ENCODE measurements around the gene KLHL36. TPM values are rescaled to one million over a fixed set of nuclear protein-coding genes. Genes with fewer than 3 reads are reported as not detected.

Gene KLHL36
- total and polyA plus RNA-seq, 9 of the 15 experiments (the other 6 are each of a cell fraction or from before 2014, with no cell fraction given), result 2.1 to 51.2 (median 18.5) TPM

DNA sequence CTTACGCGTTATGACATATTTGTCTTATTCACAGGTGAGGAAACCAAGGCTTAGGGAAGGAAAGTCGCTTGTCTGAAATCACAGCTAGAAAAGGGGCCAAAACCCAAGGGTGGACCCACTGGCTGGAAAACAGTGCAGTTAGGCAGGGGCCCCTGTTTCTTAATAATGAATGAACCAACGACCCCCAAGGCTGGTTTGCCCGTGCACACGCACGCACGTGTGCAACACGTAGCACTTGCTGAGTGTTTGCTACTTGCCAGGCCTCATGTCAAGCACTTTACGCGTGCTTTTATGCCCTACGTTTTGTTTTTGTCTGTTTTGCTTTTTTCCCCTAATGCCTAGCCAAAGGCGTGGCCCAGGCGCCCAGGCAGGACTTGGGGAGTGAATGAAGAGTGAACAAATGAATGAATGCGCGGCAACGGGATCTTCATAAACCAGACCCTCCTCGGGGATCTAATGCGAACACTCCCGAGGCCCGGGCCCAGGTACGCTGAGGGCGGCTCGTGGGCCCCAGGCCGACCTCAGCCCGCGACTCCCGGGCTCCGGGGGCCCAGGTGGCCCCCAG, 50.9 kb downstream of the KLHL36 start (continued):
- TF ChIP-seq MEIS2 (IDR thresholded peaks at IDR 0.05; ENCODE audit: partially characterized antibody), result no peak
- peak in 1 of 2 experiments; percentile 15; a peak in 1 of 4 replicates for TF ChIP-seq SIN3A (IDR thresholded peaks at IDR 0.05; ENCODE audit: borderline replicate concordance in 2 of 2, control insufficient read depth in 1 of 2, low read depth in 2 of 2, low read length in 2 of 2)
- TF ChIP-seq GATAD2A (IDR thresholded peaks at IDR 0.05), result 0 out of 2 replicates have a peak, but pooled peaks have one; percentile 49
- TF ChIP-seq KLF16 (IDR thresholded peaks at IDR 0.05), result no peak
- 0 out of 2 replicates have a peak, but pooled peaks have one; percentile 26 for TF ChIP-seq SMAD4 (CRISPR knock-in tag; conservative IDR thresholded peaks at IDR 0.05)
- TF ChIP-seq ZNF24 (IDR thresholded peaks at IDR 0.05), result peak; percentile 98
- no peak for TF ChIP-seq FIP1L1 (IDR thresholded peaks at IDR 0.05; ENCODE audit: low read depth, low read length, poor library complexity, severe bottlenecking)
- no peak for TF ChIP-seq IFI16 (CRISPR knock-in tag; IDR thresholded peaks at IDR 0.05)
- TF ChIP-seq, protein P1, sequence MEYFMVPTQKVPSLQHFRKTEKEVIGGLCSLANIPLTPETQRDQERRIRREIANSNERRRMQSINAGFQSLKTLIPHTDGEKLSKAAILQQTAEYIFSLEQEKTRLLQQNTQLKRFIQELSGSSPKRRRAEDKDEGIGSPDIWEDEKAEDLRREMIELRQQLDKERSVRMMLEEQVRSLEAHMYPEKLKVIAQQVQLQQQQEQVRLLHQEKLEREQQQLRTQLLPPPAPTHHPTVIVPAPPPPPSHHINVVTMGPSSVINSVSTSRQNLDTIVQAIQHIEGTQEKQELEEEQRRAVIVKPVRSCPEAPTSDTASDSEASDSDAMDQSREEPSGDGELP (CRISPR knock-in tag; IDR thresholded peaks at IDR 0.05; ENCODE audit: borderline replicate concordance), result peak; percentile 34; the same call in 1 of the 2 replicates
- peak; percentile 79; the same call in 1 of the 2 replicates for TF ChIP-seq ZNF224 (CRISPR knock-in tag; IDR thresholded peaks at IDR 0.05)
- TF ChIP-seq SAFB (IDR thresholded peaks at IDR 0.05; ENCODE audit: borderline replicate concordance, low read depth, low read length), result no peak
- no peak for TF ChIP-seq MAFF (IDR thresholded peaks at IDR 0.05; ENCODE audit: low read length)
- TF ChIP-seq, protein P2, sequence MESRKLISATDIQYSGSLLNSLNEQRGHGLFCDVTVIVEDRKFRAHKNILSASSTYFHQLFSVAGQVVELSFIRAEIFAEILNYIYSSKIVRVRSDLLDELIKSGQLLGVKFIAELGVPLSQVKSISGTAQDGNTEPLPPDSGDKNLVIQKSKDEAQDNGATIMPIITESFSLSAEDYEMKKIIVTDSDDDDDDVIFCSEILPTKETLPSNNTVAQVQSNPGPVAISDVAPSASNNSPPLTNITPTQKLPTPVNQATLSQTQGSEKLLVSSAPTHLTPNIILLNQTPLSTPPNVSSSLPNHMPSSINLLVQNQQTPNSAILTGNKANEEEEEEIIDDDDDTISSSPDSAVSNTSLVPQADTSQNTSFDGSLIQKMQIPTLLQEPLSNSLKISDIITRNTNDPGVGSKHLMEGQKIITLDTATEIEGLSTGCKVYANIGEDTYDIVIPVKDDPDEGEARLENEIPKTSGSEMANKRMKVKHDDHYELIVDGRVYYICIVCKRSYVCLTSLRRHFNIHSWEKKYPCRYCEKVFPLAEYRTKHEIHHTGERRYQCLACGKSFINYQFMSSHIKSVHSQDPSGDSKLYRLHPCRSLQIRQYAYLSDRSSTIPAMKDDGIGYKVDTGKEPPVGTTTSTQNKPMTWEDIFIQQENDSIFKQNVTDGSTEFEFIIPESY (CRISPR knock-in tag; IDR thresholded peaks at IDR 0.05), result peak; percentile 30; the same call in 1 of the 2 replicates
- peak in 1 of 2 experiments; percentile 68; a peak in 1 of 4 replicates for TF ChIP-seq FOXA3 (CRISPR knock-in tag; conservative IDR thresholded peaks at IDR 0.05 in 1 of 2, IDR thresholded peaks at IDR 0.05 in 1 of 2)
- TF ChIP-seq CEBPG (CRISPR knock-in tag; IDR thresholded peaks at IDR 0.05), result peak; percentile 20; the same call in 1 of the 2 replicates
- TF ChIP-seq CEBPG (tag; conservative IDR thresholded peaks at IDR 0.05 in 1 of 2, IDR thresholded peaks at IDR 0.05 in 1 of 2), result no peak
- 0 out of 2 replicates have a peak, but pooled peaks have one; percentile 53 for TF ChIP-seq PHF21A (IDR thresholded peaks at IDR 0.05; ENCODE audit: borderline replicate concordance, low read depth)
- TF ChIP-seq RBM22 (IDR thresholded peaks at IDR 0.05; ENCODE audit: low read depth, low read length, poor library complexity, severe bottlenecking), result no peak
- TF ChIP-seq, protein P3, sequence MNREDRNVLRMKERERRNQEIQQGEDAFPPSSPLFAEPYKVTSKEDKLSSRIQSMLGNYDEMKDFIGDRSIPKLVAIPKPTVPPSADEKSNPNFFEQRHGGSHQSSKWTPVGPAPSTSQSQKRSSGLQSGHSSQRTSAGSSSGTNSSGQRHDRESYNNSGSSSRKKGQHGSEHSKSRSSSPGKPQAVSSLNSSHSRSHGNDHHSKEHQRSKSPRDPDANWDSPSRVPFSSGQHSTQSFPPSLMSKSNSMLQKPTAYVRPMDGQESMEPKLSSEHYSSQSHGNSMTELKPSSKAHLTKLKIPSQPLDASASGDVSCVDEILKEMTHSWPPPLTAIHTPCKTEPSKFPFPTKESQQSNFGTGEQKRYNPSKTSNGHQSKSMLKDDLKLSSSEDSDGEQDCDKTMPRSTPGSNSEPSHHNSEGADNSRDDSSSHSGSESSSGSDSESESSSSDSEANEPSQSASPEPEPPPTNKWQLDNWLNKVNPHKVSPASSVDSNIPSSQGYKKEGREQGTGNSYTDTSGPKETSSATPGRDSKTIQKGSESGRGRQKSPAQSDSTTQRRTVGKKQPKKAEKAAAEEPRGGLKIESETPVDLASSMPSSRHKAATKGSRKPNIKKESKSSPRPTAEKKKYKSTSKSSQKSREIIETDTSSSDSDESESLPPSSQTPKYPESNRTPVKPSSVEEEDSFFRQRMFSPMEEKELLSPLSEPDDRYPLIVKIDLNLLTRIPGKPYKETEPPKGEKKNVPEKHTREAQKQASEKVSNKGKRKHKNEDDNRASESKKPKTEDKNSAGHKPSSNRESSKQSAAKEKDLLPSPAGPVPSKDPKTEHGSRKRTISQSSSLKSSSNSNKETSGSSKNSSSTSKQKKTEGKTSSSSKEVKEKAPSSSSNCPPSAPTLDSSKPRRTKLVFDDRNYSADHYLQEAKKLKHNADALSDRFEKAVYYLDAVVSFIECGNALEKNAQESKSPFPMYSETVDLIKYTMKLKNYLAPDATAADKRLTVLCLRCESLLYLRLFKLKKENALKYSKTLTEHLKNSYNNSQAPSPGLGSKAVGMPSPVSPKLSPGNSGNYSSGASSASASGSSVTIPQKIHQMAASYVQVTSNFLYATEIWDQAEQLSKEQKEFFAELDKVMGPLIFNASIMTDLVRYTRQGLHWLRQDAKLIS (CRISPR knock-in tag; IDR thresholded peaks at IDR 0.05), result 0 out of 2 replicates have a peak, but pooled peaks have one; percentile 11
- peak; percentile 71 for TF ChIP-seq PHF20 (IDR thresholded peaks at IDR 0.05; ENCODE audit: partially characterized antibody)
- peak; percentile 19; the same call in 1 of the 2 replicates for TF ChIP-seq ZNF263 (CRISPR knock-in tag; IDR thresholded peaks at IDR 0.05; ENCODE audit: borderline replicate concordance)
- TF ChIP-seq ZNF232 (CRISPR knock-in tag; IDR thresholded peaks at IDR 0.05), result peak; percentile 60; the same call in 1 of the 2 replicates
